HL-60/S4 treated with retinoic acid at 250 ng/mL for 4 days and 3 days (cell line): Measurements from ENCODE around the gene CHST10.
"Not testable (repeated sequence)": the region's sequence is repeated elsewhere in the genome, so short reads cannot be mapped to it uniquely, and the experiment has no call there.

Experiments
- in situ Hi-C: fragments of 300-500 bp; cut with MboI; formaldehyde crosslinking; loops from 2 replicates; pipeline ENCODE4 v1.7.0; 2022; ENCODE audit warnings: low sequenced_read_pairs

CHST10 gene

GRCh38 chr2:100395532-100396350 lies 21.7 kb downstream of the CHST10 start:
- in situ Hi-C loops = loop anchor here (25.0 kb wide), 1 partner anchor 833 kb away; no protein-coding TSS in a partner anchor

- in situ Hi-C loops = loop anchor here (25.0 kb wide), 1 partner anchor 832 kb away; no protein-coding TSS in a partner anchor
Observed at GRCh38 chr2:100394111-100394641, 23.3 kb downstream of the CHST10 start.

- in situ Hi-C loops = loop anchor here (25.0 kb wide), 1 partner anchor 831 kb away; no protein-coding TSS in a partner anchor
Observed at GRCh38 chr2:100393362-100393761, 24.1 kb downstream of the CHST10 start.

- in situ Hi-C loops = loop anchor here (25.0 kb wide), 1 partner anchor 830 kb away; no protein-coding TSS in a partner anchor
Observed at GRCh38 chr2:100392715-100393114, 24.8 kb downstream of the CHST10 start.

GRCh38 chr2:100391735-100392515 lies 25.5 kb downstream of the CHST10 start:
- in situ Hi-C loops = loop anchor here (25.0 kb wide), 1 partner anchor 830 kb away; no protein-coding TSS in a partner anchor

- in situ Hi-C loops = loop anchor here (25.0 kb wide), 1 partner anchor 828 kb away; no protein-coding TSS in a partner anchor
Observed at GRCh38 chr2:100390001-100390940, 27.2 kb downstream of the CHST10 start.

GRCh38 chr2:100388703-100389102 lies 28.8 kb downstream of the CHST10 start:
- in situ Hi-C loops = loop anchor here (10.0 to 25.0 kb wide), 2 partner anchors 124 to 826 kb away; no protein-coding TSS in a partner anchor

- in situ Hi-C loops = loop anchor here (10.0 to 25.0 kb wide), 2 partner anchors 119 to 822 kb away; no protein-coding TSS in a partner anchor
Observed at GRCh38 chr2:100383954-100384353, 33.5 kb downstream of the CHST10 start.

- in situ Hi-C loops = loop anchor here (10.0 to 25.0 kb wide), 2 partner anchors 119 to 821 kb away; no protein-coding TSS in a partner anchor
Observed at GRCh38 chr2:100383306-100383705, 34.2 kb downstream of the CHST10 start.

- in situ Hi-C loops = loop anchor here (10.0 to 25.0 kb wide), 2 partner anchors 116 to 819 kb away; no protein-coding TSS in a partner anchor
Observed at GRCh38 chr2:100381240-100381639, 36.2 kb downstream of the CHST10 start.

GRCh38 chr2:100380681-100381080 lies 36.8 kb downstream of the CHST10 start:
- in situ Hi-C loops = loop anchor here (10.0 to 25.0 kb wide), 2 partner anchors 116 to 818 kb away; no protein-coding TSS in a partner anchor

GRCh38 chr2:100376836-100377235 lies 40.6 kb downstream of the CHST10 start:
- in situ Hi-C loops = loop anchor here (25.0 kb wide), 1 partner anchor 815 kb away; no protein-coding TSS in a partner anchor

- in situ Hi-C loops = no loop called here
Observed at GRCh38 chr2:100367163-100367562, 50.3 kb downstream of the CHST10 start.

GRCh38 chr2:100365434-100365833 lies 52.0 kb downstream of the CHST10 start:
- in situ Hi-C loops = no loop called here

- in situ Hi-C loops = not testable (repeated sequence)
Observed at GRCh38 chr2:100362269-100362668, 55.2 kb downstream of the CHST10 start.

GRCh38 chr2:100359576-100359975 lies 57.9 kb downstream of the CHST10 start:
- in situ Hi-C loops = no loop called here

- in situ Hi-C loops = no loop called here
Observed at GRCh38 chr2:100358554-100358953, 58.9 kb downstream of the CHST10 start.

- in situ Hi-C loops = no loop called here
Observed at GRCh38 chr2:100352521-100352920, 64.9 kb downstream of the CHST10 start.

GRCh38 chr2:100350661-100351185 lies 66.7 kb downstream of the CHST10 start:
- in situ Hi-C loops = no loop called here
